OCI-LY7 (cell line): ENCODE data around the gene CMTM8. TPM values are rescaled to one million over a fixed set of nuclear protein-coding genes. Genes with fewer than 3 reads are reported as not detected.

ENCODE experiments used
- BruUV-seq: library from RNA; stranded (reverse); fragments of 400-500 nt; replicated peaks from 2 replicates; lab custom pipeline; 2021; lab: Mats Ljungman, UMichigan
- CTCF ChIA-PET: fragments of 300-600 bp; sonication (Branson Sonifier 250); formaldehyde crosslinking; loops from one replicate; lab custom pipeline; 2022; ENCODE audit warnings: antibody characterized with exemption; ENCODE audit not compliant: unreplicated experiment; lab: Charles Lee
- POLR2A ChIA-PET: fragments of 300-600 bp; sonication (Branson Sonifier 250); formaldehyde crosslinking; loops from one replicate; lab custom pipeline; 2022; ENCODE audit warnings: antibody characterized with exemption; lab: Charles Lee
- DNase-seq: peaks from one replicate; pipeline ENCODE4 v3.0.0-alpha.2; 2015; ENCODE audit warnings: low spot score
- H2AFZ ChIP-seq: fragments of 200-600 bp; sonication (generic), shearing (Covaris generic); 2 replicates; pipeline ENCODE4 v1.6.1; 2014; ENCODE audit warnings: mild to moderate bottlenecking, antibody characterized with exemption, low read length, moderate library complexity
- H3K27ac ChIP-seq: fragments of 200-600 bp; sonication (generic); 2 replicates; pipeline ENCODE4 v1.5.1; 2014; ENCODE audit warnings: mixed run types, low read depth, mild to moderate bottlenecking, moderate library complexity, low read length, inconsistent platforms; ENCODE audit not compliant: poor library complexity, severe bottlenecking
- H3K36me3 ChIP-seq: fragments of 200-600 bp; sonication (generic); 2 replicates; pipeline ENCODE4 v1.6.1; 2014; ENCODE audit warnings: mild to moderate bottlenecking, antibody characterized with exemption, low read length, moderate library complexity, mixed read lengths; ENCODE audit not compliant: insufficient read depth
- H3K4me1 ChIP-seq: fragments of 200-600 bp; sonication (generic); 2 replicates; pipeline ENCODE4 v1.5.1; 2014; ENCODE audit warnings: mild to moderate bottlenecking, low read length; ENCODE audit not compliant: insufficient read depth, poor library complexity, severe bottlenecking
- H3K4me2 ChIP-seq: fragments of 200-600 bp; sonication (generic); 2 replicates; pipeline ENCODE4 v1.6.1; 2014; ENCODE audit warnings: mild to moderate bottlenecking, low read length
- H3K4me3 ChIP-seq: fragments of 200-600 bp; sonication (generic); 2 replicates; pipeline ENCODE4 v1.5.1; 2014; ENCODE audit warnings: mild to moderate bottlenecking, low read depth, low read length; ENCODE audit not compliant: poor library complexity, severe bottlenecking
- H3K79me2 ChIP-seq: fragments of 200-600 bp; sonication (generic); 2 replicates; pipeline ENCODE4 v1.6.1; 2016; ENCODE audit warnings: low read depth, mild to moderate bottlenecking, low read length, moderate library complexity, mixed read lengths; ENCODE audit not compliant: insufficient read depth
- H3K9me2 ChIP-seq: fragments of 200-600 bp; sonication (generic); 2 replicates; pipeline ENCODE4 v1.6.1; 2016; ENCODE audit warnings: mild to moderate bottlenecking, low read length, mixed read lengths; ENCODE audit not compliant: insufficient read depth
- H3K9me3 ChIP-seq: fragments of 200-600 bp; sonication (generic); 2 replicates; pipeline ENCODE4 v1.6.1; 2014; ENCODE audit warnings: mild to moderate bottlenecking, mixed run types, low read length, mixed read lengths
- H4K20me1 ChIP-seq: fragments of 200-600 bp; sonication (generic); 2 replicates; pipeline ENCODE4 v1.6.1; 2014; ENCODE audit warnings: mild to moderate bottlenecking, antibody characterized with exemption, low read length, moderate library complexity, mixed read lengths; ENCODE audit not compliant: insufficient read depth
- CTCF ChIP-seq: fragments of 200-600 bp; sonication (generic); conservative IDR thresholded peaks from 2 replicates; pipeline ENCODE4 v1.5.1; 2014; ENCODE audit warnings: mild to moderate bottlenecking, antibody characterized with exemption, low read length, moderate library complexity, mixed read lengths
- EZH2phosphoT487 ChIP-seq: fragments of 200-600 bp; sonication (generic); IDR thresholded peaks from 2 replicates; pipeline ENCODE4 v1.6.1; 2018; ENCODE audit warnings: low read depth, borderline replicate concordance, mild to moderate bottlenecking, mixed run types, antibody characterized with exemption, low read length, moderate library complexity, mixed read lengths
- intact Hi-C: fragments of 100-400 bp; cut with micrococcal nuclease; formaldehyde crosslinking; loops from one replicate; pipeline ENCODE4 v1.10.0; 2022; ENCODE audit not compliant: unreplicated experiment
- total RNA-seq, 2 experiments: library from RNA; depleted of rRNA in 1 of 2; stranded (reverse); fragments of >200 nt in 1 of 2; shearing (Covaris generic) in 1 of 2; gene quantifications; 2 replicates each; pipeline ENCODE4 v1.2.3, GENCODE V29; 2014 to 2022

The CMTM8 gene
- total RNA-seq, 2 experiments from 2014 or later: 1.5 to 3.0 TPM

GRCh38 chr3:32366638-32367397 lies 128.3 kb downstream of the CMTM8 start:
- Histone ChIP-seq H3K27ac (no peak overlapping the region), H4K20me1 (no peaks in the 10 kb centered on the region), H2AFZ (no peak overlapping the region), H3K4me2 (no peak overlapping the region), H3K9me2 (no peaks in the 10 kb centered on the region), H3K79me2 (no peaks in the 10 kb centered on the region), H3K9me3 (no peaks in the 10 kb centered on the region), H3K36me3 (no peaks in the 10 kb centered on the region), H3K4me3 (no peak overlapping the region), H3K4me1 (no peaks in the 10 kb centered on the region)
- BruUV-seq: no TSS peak
- intact Hi-C loops: no loop called here
- CTCF ChIA-PET: no interaction called here
- DNase-seq: no peak
- TF ChIP-seq CTCF: no peak
- TF ChIP-seq EZH2phosphoT487: no peak
- POLR2A ChIA-PET: interaction anchor here (0.6 kb wide), 1 partner anchor 131 kb away, joined by 4 read pairs; no protein-coding TSS in a partner anchor

DNA sequence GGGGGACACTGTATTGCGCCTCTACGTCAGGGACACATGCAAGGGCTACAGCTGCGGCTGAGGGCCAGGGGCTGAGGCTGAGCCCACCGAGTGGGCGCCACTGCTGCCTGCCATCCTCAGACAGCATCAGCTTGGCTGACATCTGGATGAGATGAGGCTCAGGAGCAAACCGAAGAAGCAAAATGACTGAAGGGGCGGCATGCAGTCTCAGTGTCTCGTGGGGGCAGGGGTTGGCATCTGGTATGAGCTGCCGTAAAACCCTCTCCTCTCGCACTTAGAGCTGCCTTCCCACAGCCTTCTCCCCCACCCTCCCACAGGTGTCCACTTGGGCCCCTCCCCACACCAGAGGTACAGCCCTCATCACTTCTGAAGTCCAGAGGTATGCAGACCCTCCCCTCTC lies 129.0 kb downstream of the CMTM8 start:
- Histone ChIP-seq H3K27ac (no peak overlapping the region), H4K20me1 (no peaks in the 10 kb centered on the region), H3K9me3 (no peaks in the 10 kb centered on the region), H3K4me3 (no peak overlapping the region), H2AFZ (no peak overlapping the region), H3K4me2 (no peak overlapping the region; the same call in 1 of the 2 replicates), H3K9me2 (no peaks in the 10 kb centered on the region), H3K79me2 (no peaks in the 10 kb centered on the region), H3K36me3 (no peaks in the 10 kb centered on the region), H3K4me1 (no peaks in the 10 kb centered on the region)
- DNase-seq: no peak
- intact Hi-C loops: no loop called here
- CTCF ChIA-PET: no interaction called here
- no TSS peak for BruUV-seq
- POLR2A ChIA-PET: interaction anchor here (0.6 kb wide), 1 partner anchor 130 kb away, joined by 4 read pairs; no protein-coding TSS in a partner anchor
- no peak for TF ChIP-seq CTCF
